Muscle of leg (tissue), 16 donors: ENCODE measurements around the gene NYAP1. TPM values are rescaled to one million over a fixed set of nuclear protein-coding genes. Genes with fewer than 3 reads are reported as not detected.
"Not testable (repeated sequence)": the region's sequence is repeated elsewhere in the genome, so short reads cannot be mapped to it uniquely, and the experiment has no call there.

Source experiments
- DNase-seq: peaks from one replicate; pipeline ENCODE4 v3.0.0; 2013
- H3K27ac ChIP-seq: one replicate; pipeline ENCODE4 v1.5.1; 2013; ENCODE audit warnings: mild to moderate bottlenecking, low read length, control low read depth
- H3K27me3 ChIP-seq: one replicate; pipeline ENCODE4 v1.6.1; 2013; ENCODE audit warnings: low read length; ENCODE audit not compliant: control insufficient read depth, insufficient read depth
- H3K36me3 ChIP-seq: one replicate; pipeline ENCODE4 v1.6.1; 2013; ENCODE audit warnings: low read length; ENCODE audit not compliant: control insufficient read depth, insufficient read depth
- H3K4me1 ChIP-seq: one replicate; pipeline ENCODE4 v1.6.1; 2013; ENCODE audit warnings: low read length; ENCODE audit not compliant: control insufficient read depth, insufficient read depth
- H3K4me3 ChIP-seq: one replicate; pipeline ENCODE4 v1.5.1; 2013; ENCODE audit warnings: low read length, control low read depth
- H3K9me3 ChIP-seq: replicated peaks from 2 replicates; pipeline ENCODE4 v1.6.1; 2013; ENCODE audit warnings: low read depth, low read length; ENCODE audit not compliant: control insufficient read depth
- WGBS: methylation state at CpG from one replicate; pipeline ENCODE4 v1.1.5; 2013; ENCODE audit warnings: missing lambda C conversion rate; ENCODE audit not compliant: insufficient coverage; 5-methylcytosine and 5-hydroxymethylcytosine counted together
- long read RNA-seq, 11 donors: transcript quantifications; one replicate each; lab custom pipeline, GENCODE V29; 2026
- polyA plus RNA-seq, 8 donors: library from polyadenylated mRNA; unstranded; fragments of 120-200 nt; gene quantifications; one replicate each; pipeline versions ENCODE4 v1.2.1 to v1.2.3, GENCODE V29; 2013; ENCODE audit warnings: inconsistent platforms in 1 of 8, low replicate concordance in 1 of 8; ENCODE audit not compliant: insufficient read length in 8 of 8, insufficient read depth in 1 of 8
- total RNA-seq: library from RNA; stranded (reverse); fragments of 120-200 nt; gene quantifications from one replicate; pipeline ENCODE4 v1.2.4, GENCODE V29; 2013

NYAP1 gene
- 1.6 TPM for total RNA-seq
- 1 to 10 TPM; 1.5 to 2.9 (median 2.5) TPM for polyA plus RNA-seq
- long read RNA-seq, donor 1 = 0 reads
- long read RNA-seq, donor 2 = 0 reads
- long read RNA-seq, donor 3 = 0 reads
- long read RNA-seq, donor 4 = 0 reads
- long read RNA-seq, donor 5 = 0 reads
- long read RNA-seq, donor 6 = 0 reads
- long read RNA-seq, donor 7 = 0 reads
- long read RNA-seq, donor 8 = 0 reads
- long read RNA-seq, donor 9, partial matches to known transcripts = 0 of 1 reads
- long read RNA-seq, donor 9, other reads (novel, unspliced or antisense) = 0 of 1 reads
- long read RNA-seq, donor 10 = 0 reads
- long read RNA-seq, donor 11 = 0 reads

GRCh38 chr7:100483722-100484672 lies at the start of gene NYAP1:
Gene NYAP1 (plus strand): TSS chr7:100483927. CDS start chr7:100485312, 1,385 bp downstream.
- peaks cover 7% of the 10 kb centered on the region for H3K36me3 ChIP-seq
- 11% methylated on average over 12 of the region's 45 CpGs for WGBS
- H3K4me1 ChIP-seq = peaks cover 25% of the 10 kb centered on the region
- H3K9me3 ChIP-seq = no peaks in the 10 kb centered on the region
- no peaks in the 10 kb centered on the region for H3K27me3 ChIP-seq
- peak; percentile 88 for DNase-seq
- H3K27ac ChIP-seq = peak within 1 kb of the TSS; percentile 35
- H3K4me3 ChIP-seq = peak within 1 kb of the TSS; percentile 65

- H3K27ac ChIP-seq = no peak overlapping the region
- H3K4me3 ChIP-seq = no peak overlapping the region
- no peaks in the 10 kb centered on the region for H3K27me3 ChIP-seq
- peaks cover 48% of the 10 kb centered on the region for H3K4me1 ChIP-seq
- 82% methylated on average over 17 of the region's 22 CpGs for WGBS
- H3K9me3 ChIP-seq = no peaks in the 10 kb centered on the region
- no peak for DNase-seq
- peaks cover 46% of the 10 kb centered on the region for H3K36me3 ChIP-seq
Measured at GRCh38 chr7:100434297-100435144, 49.2 kb upstream of the NYAP1 start.

GRCh38 chr7:100435401-100436304 lies 48.1 kb upstream of the NYAP1 start:
- peak; percentile 57 for DNase-seq
- H3K27ac ChIP-seq = peak overlapping the region; percentile 91
- H3K4me1 ChIP-seq = peaks cover 44% of the 10 kb centered on the region
- peak overlapping the region; percentile 86 for H3K4me3 ChIP-seq
- peaks cover 46% of the 10 kb centered on the region for H3K36me3 ChIP-seq
- 2% methylated on average over 79 of the region's 81 CpGs for WGBS
- H3K9me3 ChIP-seq = no peaks in the 10 kb centered on the region
- H3K27me3 ChIP-seq = no peaks in the 10 kb centered on the region

- Histone ChIP-seq H3K9me3 (no peaks in the 10 kb centered on the region), H3K27me3 (no peaks in the 10 kb centered on the region), H3K36me3 (peaks cover 29% of the 10 kb centered on the region), H3K4me3 (no peak overlapping the region), H3K4me1 (peaks cover 27% of the 10 kb centered on the region), H3K27ac (peak overlapping the region; percentile 29)
- WGBS = 86% methylated on average over 10 of the region's 28 CpGs
- no peak for DNase-seq
Measured at GRCh38 chr7:100437150-100438100, 46.3 kb upstream of the NYAP1 start.

- H3K4me1 ChIP-seq = peaks cover 22% of the 10 kb centered on the region
- H3K27me3 ChIP-seq = no peaks in the 10 kb centered on the region
- peaks cover 21% of the 10 kb centered on the region for H3K36me3 ChIP-seq
- no peak for DNase-seq
- no CpG with 5 or more reads among the region's 2 CpGs for WGBS
- H3K4me3 ChIP-seq = no peak overlapping the region
- H3K9me3 ChIP-seq = no peaks in the 10 kb centered on the region
- peak overlapping the region; percentile 29 for H3K27ac ChIP-seq
Measured at GRCh38 chr7:100438172-100438571, 45.6 kb upstream of the NYAP1 start.

- peaks cover 21% of the 10 kb centered on the region for H3K4me1 ChIP-seq
- not testable (repeated sequence) for H3K27ac ChIP-seq, DNase-seq, H3K9me3 ChIP-seq, H3K27me3 ChIP-seq, H3K4me3 ChIP-seq
- WGBS = 86% methylated on average over 1 of the region's 8 CpGs
- H3K36me3 ChIP-seq = peaks cover 16% of the 10 kb centered on the region
Measured at GRCh38 chr7:100438731-100439130, 45.0 kb upstream of the NYAP1 start.

GRCh38 chr7:100439244-100439643 lies 44.5 kb upstream of the NYAP1 start:
- 83% methylated on average over 6 of the region's 7 CpGs for WGBS
- H3K27ac ChIP-seq, H3K9me3 ChIP-seq, H3K27me3 ChIP-seq, H3K4me3 ChIP-seq, DNase-seq: not testable (repeated sequence)
- Histone ChIP-seq H3K4me1 (peaks cover 24% of the 10 kb centered on the region), H3K36me3 (peaks cover 10% of the 10 kb centered on the region)

GRCh38 chr7:100441641-100442535 lies 41.8 kb upstream of the NYAP1 start:
- Histone ChIP-seq H3K4me3 (no peak overlapping the region), H3K27ac (no peak overlapping the region), H3K27me3 (no peaks in the 10 kb centered on the region), H3K36me3 (no peaks in the 10 kb centered on the region), H3K9me3 (no peaks in the 10 kb centered on the region), H3K4me1 (peaks cover 19% of the 10 kb centered on the region)
- 79% methylated on average over 6 of the region's 11 CpGs for WGBS
- DNase-seq = no peak
